H1 (cell line): ENCODE data around the gene CD1B.

Experiments used
- CEBPB ChIP-seq: IDR thresholded peaks from 2 replicates; pipeline ENCODE4 v1.6.1; 2012; ENCODE audit warnings: low read depth, low read length
- CHD2 ChIP-seq: IDR thresholded peaks from 2 replicates; pipeline ENCODE4 v1.6.1; 2012; ENCODE audit warnings: low read length, improper control_type of control experiment
- EP300 ChIP-seq, 2 experiments: IDR thresholded peaks; 1 replicate in 1 of 2; 2 replicates in 1 of 2; pipeline ENCODE4 v1.6.1; 2011 to 2012; ENCODE audit warnings: low read depth in 2 of 2, low read length in 2 of 2, mild to moderate bottlenecking in 2 of 2, borderline replicate concordance in 1 of 2, inconsistent platforms in 1 of 2, moderate library complexity in 1 of 2
- GABPA ChIP-seq: IDR thresholded peaks from 2 replicates; pipeline ENCODE4 v1.6.1; 2011; ENCODE audit warnings: mild to moderate bottlenecking, low read length, moderate library complexity, borderline replicate concordance; ENCODE audit not compliant: insufficient read depth
- NANOG ChIP-seq: IDR thresholded peaks from 2 replicates; pipeline ENCODE4 v1.6.1; 2011; ENCODE audit warnings: low read length, low read depth, mild to moderate bottlenecking, inconsistent platforms; ENCODE audit not compliant: insufficient read depth, poor library complexity, severe bottlenecking
- POLR2A ChIP-seq, 2 experiments: IDR thresholded peaks; 1 replicate in 1 of 2; 2 replicates in 1 of 2; pipeline ENCODE4 v1.6.1; 2011; ENCODE audit warnings: low read depth in 2 of 2, low read length in 2 of 2, mild to moderate bottlenecking in 2 of 2; ENCODE audit errors: control extremely low read depth in 1 of 2
- POLR2AphosphoS5 ChIP-seq: IDR thresholded peaks from 2 replicates; pipeline ENCODE4 v1.6.1; 2011; ENCODE audit warnings: low read depth, low read length
- RAD21 ChIP-seq, 2 experiments: IDR thresholded peaks in 1 of 2; conservative IDR thresholded peaks in 1 of 2; 2 replicates each; pipeline ENCODE4 v1.6.1; 2011; ENCODE audit warnings: low read depth in 2 of 2, low read length in 2 of 2, improper control_type of control experiment in 1 of 2, inconsistent platforms in 1 of 2, mild to moderate bottlenecking in 1 of 2, moderate library complexity in 1 of 2
- RFX5 ChIP-seq: IDR thresholded peaks from 2 replicates; pipeline ENCODE4 v1.6.1; 2011; ENCODE audit warnings: low read depth, low read length, improper control_type of control experiment, borderline replicate concordance
- TBP ChIP-seq: IDR thresholded peaks from 2 replicates; pipeline ENCODE4 v1.6.1; 2011; ENCODE audit warnings: low read depth, low read length, improper control_type of control experiment
- TF ChIP-seq, protein P1 (sequence below), 3 experiments: IDR thresholded peaks; 1 replicate in 2 of 3; 2 replicates in 1 of 3; pipeline versions ENCODE4 v1.5.1 to v1.6.1; 2011; ENCODE audit warnings: low read length in 3 of 3, mild to moderate bottlenecking in 3 of 3, inconsistent platforms in 2 of 3, low read depth in 1 of 3, moderate library complexity in 1 of 3; ENCODE audit not compliant: insufficient read depth in 1 of 3; ENCODE audit errors: control extremely low read depth in 1 of 3

DNA sequence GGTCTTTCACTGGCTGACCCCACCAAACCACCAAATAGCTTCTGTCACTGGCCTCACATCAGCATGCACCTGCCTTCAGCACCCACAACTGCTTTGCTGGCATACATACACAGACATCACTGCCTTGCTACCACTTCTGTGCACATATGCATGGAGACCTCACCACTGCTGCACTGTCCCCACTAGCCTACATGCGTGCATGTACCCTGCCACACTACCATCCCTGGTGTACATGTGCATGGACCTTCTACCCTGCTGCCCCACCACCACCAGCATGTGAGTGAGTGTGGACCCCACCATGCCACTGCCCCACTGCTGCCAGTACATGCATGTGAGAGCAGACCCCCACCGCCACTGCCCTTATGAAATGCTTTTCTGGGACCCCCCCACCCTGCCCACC is 35.5 kb downstream of the CD1B start:
- TF ChIP-seq, protein P1, sequence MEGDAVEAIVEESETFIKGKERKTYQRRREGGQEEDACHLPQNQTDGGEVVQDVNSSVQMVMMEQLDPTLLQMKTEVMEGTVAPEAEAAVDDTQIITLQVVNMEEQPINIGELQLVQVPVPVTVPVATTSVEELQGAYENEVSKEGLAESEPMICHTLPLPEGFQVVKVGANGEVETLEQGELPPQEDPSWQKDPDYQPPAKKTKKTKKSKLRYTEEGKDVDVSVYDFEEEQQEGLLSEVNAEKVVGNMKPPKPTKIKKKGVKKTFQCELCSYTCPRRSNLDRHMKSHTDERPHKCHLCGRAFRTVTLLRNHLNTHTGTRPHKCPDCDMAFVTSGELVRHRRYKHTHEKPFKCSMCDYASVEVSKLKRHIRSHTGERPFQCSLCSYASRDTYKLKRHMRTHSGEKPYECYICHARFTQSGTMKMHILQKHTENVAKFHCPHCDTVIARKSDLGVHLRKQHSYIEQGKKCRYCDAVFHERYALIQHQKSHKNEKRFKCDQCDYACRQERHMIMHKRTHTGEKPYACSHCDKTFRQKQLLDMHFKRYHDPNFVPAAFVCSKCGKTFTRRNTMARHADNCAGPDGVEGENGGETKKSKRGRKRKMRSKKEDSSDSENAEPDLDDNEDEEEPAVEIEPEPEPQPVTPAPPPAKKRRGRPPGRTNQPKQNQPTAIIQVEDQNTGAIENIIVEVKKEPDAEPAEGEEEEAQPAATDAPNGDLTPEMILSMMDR (IDR thresholded peaks at IDR 0.05; ENCODE audit: control extremely low read depth in 1 of 3, insufficient read depth in 1 of 3, low read depth in 1 of 3, low read length in 3 of 3) = no peak
- TF ChIP-seq POLR2A (IDR thresholded peaks at IDR 0.05; ENCODE audit: control extremely low read depth in 1 of 2, low read depth in 2 of 2, low read length in 2 of 2) (no peak), CEBPB (no peak), GABPA (no peak), POLR2AphosphoS5 (no peak), RAD21 (IDR thresholded peaks at IDR 0.05 in 1 of 2, conservative IDR thresholded peaks at IDR 0.05 in 1 of 2; ENCODE audit: low read depth in 2 of 2, low read length in 2 of 2) (no peak), EP300 (IDR thresholded peaks at IDR 0.05; ENCODE audit: borderline replicate concordance in 1 of 2, low read depth in 2 of 2, low read length in 2 of 2) (no peak), TBP (no peak), NANOG (no peak), CHD2 (no peak), RFX5 (no peak)
